Islet precursor cell (in vitro differentiated cells): ENCODE data around the gene HECTD1.
A peak's percentile ranks its signal among the peaks of the same experiment; 100 is the strongest.
"Not testable (repeated sequence)": the region's sequence is repeated elsewhere in the genome, so short reads cannot be mapped to it uniquely, and the experiment has no call there.

ENCODE experiments used
- DNase-seq: peaks from one replicate; pipeline ENCODE4 v3.0.0-alpha.2; 2018

Gene HECTD1

DNA sequence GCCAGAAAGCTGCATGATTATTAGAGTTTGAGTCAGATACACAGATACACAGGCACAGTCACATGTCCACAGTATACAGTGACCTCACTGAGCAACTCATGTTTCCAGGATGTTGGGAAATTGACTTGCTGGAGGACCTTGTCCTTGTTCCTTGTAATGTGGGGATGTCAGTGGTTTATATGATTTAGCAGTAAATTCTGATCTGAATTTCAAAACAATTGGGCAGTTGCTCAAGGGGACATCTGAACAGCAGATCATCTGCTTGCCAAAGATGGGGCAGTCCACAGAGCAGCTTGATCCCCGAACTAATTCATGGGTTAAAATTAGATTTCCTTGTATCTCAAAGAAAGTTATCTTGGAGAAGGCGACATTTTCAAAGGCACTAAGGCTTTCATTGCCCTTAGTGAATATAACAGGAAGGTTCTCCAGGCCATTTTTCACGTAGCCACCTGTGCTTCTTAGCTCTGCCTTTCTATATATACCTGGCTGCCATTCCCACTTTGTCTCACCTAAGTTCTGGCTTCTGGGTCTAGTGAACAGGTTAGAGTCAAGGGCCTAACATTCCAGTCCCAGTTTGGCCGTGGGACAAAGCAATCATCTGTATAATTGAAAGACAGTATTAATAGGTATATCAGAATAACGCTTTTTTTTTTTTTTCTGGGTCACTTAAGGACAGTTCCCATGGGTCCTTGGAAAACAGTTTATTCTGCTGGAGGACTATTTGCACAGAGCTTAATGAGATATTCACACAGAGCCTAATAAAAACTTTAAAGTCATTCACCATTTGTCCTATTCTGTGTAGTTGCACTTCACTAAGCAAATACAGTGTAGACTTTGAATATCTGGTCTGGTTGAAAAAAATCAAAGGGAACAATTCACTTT lies 116.5 kb downstream of the HECTD1 start:
- DNase-seq = no peak

DNA sequence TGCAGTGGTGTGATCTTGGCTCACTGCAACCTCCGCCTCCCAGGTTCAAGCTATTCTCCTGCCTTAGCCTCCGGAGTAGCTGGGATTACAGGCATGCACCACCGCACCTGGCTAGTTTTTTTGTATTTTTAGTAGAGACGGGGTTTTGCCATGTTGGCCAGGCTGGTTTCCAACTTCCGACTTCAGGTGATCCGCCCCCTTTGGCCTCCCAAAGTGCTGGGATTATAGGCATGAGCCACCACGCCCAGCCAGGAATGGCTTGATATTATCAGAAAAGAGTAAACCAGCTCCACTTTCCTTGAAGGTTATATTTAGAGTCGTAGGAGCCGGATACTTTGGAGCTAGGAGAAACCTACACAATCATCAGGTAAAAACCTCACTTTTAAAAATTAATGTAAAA lies 121.1 kb downstream of the HECTD1 start:
- not testable (repeated sequence) for DNase-seq

DNA sequence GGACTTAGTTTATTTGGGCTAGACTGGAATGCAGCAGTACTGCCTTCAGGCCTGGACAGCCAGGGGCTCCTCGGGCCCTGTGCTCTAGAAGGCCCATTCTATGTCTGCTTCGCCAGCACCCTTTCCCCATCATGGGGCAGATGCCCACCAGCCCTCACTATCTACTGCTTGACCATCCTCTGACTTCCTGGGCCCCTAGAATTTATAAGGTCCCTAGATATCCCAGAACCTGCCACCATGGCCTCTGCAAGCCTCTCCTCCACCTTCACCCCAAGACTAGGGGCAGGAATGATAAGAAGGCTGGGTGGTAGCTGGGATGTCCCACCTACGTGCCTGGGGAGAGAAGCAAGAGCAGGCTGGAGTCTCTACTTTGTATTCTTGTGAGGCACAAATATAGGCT lies 122.6 kb downstream of the HECTD1 start:
- no peak for DNase-seq

DNA sequence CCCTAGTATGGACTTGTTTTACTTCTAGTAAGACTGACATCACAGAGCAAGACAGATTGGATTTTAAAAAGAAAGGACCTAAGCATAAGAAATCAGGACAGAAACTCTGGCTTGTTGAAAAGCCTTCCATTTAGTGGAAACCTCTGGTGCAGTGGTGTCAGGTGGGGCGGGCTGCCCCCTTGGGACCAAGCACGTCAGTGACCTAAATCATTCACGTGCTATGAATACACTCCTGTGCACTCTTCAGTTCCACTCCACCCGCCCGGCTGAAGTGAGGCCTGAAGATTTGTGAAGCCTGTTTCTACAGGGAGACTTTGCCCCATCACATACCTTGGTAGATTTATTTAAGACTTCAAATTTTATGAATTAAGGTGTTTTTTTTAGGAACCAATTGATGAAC lies 123.2 kb downstream of the HECTD1 start:
- DNase-seq = no peak

DNA sequence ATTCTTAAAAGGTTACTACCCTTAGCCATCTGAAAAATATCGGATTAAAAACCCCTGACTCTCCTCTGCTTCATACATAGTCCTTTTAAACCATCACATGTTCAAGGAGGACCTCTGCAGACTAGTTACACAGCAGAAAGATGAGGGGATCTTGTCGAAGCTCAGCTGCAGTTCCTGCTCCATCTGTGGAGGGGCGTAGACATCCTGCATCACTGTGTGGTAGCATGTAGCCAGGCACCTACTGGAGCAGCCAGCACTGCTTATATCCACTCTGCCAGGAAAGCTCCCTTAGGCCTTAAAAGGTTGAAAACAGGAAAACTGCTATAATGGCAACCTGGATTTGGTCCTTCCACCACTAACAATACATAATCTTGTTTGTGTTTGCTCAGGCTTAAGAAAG lies 123.8 kb downstream of the HECTD1 start:
- DNase-seq = no peak

DNA sequence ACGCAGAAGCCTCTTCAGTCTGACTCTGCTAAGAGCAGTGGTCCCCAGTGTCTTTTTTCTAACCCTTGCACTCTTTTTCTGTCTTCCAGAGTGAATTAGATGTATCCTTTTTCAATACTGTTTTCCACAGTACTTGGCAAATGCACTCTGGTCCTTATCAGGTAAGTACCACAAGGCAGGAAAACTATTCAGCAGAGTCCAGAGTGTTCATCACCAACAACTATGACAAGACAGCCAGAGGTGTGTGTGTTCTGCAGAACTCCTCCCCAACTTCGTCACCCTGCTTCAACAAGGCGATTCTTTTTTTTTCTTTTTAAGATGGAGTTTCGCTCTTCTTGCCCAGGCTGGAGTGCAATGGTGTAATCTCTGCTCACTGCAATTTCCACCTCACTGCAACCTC lies 127.1 kb downstream of the HECTD1 start:
- DNase-seq = no peak

DNA sequence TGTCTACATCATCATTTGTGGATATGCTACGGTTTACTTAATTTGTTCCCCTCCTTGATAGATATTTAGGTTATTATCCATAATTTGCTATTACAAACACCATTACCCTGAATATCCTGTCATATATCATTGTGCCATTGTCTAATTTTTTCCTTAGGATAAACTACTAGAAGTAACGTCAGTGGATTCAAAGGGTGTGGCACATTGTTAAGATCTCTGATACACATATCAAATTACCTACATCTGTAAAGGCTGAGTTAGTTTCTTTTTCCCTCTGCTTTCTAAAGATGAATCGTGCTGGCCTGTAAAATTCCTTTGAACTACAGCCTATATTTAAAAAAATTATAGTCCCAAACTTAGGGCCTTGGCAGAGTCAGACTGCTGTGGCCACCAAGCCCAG lies 127.5 kb downstream of the HECTD1 start:
- DNase-seq = no peak

DNA sequence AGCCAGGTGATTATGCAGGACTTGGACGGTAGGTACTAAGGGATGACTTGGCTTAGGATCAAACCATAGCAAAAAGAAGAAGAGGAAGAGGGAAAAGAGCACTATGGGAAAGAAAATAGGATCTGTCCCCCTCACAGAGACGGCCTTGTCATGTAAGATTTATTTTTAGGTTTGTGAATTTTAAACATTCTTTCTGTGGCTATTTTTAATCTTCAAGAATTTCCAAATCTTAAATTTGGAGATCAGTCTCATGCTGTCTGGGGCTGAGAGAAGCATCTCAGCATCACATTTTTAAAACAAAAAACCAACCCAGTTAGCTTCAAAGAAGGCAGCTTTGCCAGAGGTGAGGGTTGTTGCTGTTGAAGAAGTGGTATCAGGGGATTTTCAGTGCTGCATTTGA lies 128.8 kb downstream of the HECTD1 start:
- DNase-seq = no peak

DNA sequence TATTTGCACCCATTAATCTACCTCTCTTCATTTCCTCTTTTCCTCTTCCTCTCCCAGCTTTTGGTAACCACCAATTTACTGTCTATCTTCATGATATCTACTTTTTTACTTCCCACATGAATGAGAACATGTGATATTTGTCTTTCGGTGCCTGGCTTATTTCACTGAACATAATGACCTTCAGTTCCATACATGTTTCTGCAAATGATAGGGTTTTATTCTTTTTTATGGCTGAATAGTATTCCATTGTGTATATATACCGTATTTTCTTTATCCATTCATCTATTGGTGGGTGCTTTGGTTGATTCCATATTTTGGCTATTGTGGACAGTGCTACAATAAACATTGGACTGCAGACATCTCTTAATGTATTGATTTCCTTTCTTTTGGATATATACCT lies 132.4 kb downstream of the HECTD1 start:
- DNase-seq = no peak

DNA sequence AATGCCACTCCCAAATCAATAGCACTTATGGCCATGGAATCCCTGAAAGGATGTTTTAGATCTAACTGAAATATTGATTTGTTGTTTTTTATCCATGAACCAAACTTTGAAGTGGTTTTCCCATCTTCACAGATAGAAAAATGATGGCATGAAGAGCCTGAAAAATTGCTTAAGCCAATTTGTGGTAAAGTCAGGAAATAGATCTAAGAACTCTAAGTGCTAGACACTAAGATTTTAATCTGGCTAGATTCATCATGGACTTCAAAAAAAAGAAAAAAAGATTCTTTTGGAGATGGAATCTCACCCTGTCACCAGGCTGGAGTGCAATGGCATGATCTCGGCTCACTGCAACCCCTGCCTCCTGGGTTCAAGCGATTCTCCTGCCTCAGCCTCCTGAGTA lies 136.4 kb downstream of the HECTD1 start:
- DNase-seq = no peak

DNA sequence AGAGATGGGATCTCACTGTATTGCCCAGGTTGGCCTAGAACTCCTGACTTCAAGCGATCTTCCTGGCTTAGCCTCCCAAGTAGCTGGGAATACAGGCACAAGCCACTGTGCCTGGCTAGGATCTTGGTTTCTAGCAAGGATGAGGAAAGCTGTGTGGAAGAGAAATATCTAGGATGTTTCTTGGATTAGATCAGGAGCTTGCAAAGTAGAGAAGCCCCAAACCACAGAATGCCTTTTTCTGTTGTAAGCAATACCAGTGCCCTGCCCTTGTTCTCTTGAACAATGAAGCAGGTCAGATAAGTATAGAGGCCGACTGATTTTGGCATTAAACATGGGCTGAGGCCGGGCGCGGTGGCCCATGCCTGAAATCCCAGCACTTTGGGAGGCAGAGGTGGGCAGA lies 137.2 kb downstream of the HECTD1 start:
- peak; percentile 76 for DNase-seq

DNA sequence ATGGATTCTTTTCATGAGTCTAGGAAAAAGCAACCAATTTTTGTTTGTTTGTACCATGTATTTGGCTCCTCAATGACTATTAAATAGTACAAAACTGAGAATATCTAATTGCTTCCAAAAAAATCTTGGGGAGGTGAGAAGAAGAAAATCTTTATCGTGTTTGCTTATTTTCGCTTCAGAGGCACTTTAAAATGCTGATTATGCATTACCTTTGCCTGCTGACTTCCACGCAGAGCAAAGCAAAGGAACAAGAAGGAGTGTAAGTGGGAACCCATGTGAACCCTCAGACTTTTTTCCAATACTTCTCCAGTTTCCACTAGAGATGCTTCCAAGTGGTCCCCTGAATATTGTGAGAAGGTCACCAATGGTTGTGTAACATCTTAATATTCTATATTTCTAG lies 138.2 kb downstream of the HECTD1 start:
- DNase-seq = no peak

DNA sequence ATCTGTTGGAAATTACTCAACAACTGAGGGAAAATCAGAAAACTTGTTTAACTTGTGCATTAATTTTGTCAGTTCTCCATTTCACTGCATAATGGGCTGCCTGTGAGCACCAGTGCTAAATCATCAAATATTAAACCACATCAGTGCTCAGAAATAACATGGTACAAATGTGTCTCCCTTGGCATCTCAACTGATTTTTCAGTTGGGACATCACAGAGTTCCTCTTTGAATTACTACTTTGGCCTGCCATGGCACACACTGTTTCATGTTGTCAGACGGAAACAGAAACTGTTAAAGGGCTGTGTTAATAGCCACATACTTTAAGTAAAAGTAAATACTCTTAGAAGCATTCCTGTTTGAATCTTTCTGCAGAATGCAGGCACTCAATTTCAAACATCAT lies 139.4 kb downstream of the HECTD1 start:
- DNase-seq = no peak

DNA sequence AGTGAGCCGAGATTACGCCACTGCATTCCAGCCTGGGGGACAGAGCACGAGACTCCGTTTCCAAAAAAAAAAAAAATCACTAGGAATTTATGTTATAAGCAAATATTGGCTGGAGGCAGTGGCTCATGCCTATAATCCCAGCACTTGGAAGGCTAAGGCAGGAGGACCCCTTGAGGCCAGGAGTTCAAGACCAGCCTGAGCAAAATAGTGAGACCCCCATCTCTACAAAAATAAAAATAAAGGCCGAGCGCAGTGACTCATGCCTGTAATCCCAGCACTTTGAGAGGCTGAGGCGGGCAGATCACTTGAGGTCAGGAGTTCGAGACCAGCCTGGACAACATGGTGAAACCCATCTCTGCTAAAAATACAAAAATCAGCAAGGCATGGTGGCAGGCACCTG lies 144.7 kb downstream of the HECTD1 start:
- DNase-seq = not testable (repeated sequence)

DNA sequence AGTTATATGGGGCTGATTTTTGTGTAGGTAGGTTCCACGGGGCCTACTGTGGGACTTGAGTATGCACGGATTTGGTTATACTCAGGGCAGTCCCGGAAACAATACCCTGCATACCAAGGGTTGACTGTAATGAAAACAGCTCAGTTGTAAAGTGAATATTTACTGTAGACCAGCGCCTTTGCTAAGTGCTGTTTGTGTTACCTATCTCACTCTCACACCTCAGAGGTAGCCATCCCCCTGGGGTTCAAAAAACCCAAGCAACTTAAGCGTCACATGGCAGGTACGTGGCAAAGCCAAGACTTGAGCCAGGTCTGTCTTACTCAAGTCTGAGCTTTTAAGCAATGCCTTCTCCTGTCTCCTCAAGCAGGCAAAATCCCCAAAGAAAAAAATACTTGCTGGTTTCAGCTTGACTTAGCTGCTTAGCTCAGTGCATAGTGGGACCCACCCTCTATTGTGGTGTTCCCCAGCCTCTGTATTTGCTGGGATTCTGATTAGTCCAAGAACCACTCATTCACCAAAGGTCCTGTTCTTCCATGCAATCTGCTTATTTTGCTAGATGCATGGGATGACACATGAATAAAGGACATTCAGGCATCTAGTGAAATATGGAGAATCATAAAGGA lies 147.2 kb downstream of the HECTD1 start:
- no peak for DNase-seq

DNA sequence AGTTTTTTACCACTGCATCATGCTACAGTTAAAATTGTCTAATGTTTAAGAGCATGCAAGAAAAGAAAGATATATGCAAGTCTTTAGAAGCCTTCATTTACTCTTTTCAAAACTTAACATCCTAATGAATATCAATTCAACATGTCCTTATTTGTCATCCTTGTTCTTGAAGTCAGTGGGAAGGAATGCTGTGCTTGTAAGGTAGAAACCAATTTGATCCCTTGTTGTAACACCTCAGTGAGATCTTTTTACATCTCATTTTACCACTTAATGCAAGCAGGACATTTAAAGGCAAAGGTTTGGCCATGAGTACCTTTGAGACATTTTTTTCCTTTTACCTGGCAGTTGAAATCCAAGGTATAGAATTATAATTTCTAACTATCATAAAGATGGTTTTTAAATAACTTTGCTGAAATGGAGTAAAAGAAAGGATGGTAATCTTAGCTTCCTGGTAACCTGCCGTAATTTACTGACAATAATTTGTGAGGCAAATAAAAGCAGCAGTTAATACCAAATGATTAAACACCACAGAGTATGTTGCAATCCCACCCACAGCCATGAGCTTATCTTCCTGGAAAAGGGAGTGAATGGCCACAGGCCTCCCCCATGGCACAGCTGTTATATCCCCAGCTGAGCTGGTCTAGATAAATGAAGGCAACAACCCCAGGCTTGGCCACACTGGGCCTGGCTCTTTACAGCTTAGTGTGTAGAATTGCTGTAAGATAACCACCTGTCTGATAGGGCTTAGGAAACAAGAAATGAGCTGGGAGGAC lies 148.3 kb downstream of the HECTD1 start:
- DNase-seq = no peak

DNA sequence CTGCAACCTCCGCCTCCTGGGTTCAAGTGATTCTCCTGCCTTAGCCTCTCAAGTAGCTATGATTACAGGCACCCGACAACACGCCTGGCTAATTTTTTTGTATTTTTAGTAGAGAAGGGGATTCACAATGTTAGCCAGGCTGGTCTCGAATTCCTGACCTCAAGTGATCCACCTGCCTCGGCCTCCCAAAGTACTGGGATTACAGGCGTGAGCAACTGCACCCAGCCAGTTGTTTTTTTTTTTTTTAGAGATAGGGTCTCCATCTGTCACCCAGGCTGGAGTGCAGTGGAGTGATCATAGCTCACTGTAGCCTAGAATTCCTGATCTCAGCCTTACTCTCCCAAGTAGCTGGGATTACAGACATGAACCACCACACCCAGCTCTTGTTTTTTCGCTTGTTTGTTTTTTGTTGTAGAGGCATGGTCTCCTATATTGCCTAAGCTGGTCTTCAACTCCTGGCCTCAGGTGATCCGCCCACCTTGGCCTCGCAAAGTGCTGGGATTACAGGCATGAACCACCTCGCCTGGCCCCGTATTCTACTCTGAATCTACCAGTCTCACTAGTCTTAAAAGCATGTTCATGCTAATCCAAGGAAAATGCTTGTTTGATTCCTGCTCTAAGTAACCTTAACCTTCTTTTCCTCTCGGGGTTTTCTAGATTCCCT lies 149.8 kb downstream of the HECTD1 start:
- DNase-seq = no peak

DNA sequence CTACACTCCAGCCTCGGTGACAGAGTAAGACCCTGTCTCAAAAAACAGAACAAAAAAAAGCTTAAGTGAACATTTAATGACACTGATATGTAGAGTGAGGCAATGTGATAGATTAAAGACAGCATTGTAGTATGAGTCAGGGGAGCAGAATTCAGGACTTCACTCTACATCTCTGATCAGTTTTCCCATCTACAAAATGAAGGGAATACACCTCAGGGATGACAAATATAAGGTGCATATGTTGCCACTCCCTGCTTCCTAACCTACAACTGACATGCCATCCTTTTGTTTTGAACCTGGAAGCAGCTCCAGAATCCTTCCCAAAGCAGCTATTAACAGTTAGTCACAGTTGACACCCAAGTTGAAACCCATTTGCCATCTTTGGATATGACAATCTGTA lies 150.6 kb downstream of the HECTD1 start:
- DNase-seq = no peak

DNA sequence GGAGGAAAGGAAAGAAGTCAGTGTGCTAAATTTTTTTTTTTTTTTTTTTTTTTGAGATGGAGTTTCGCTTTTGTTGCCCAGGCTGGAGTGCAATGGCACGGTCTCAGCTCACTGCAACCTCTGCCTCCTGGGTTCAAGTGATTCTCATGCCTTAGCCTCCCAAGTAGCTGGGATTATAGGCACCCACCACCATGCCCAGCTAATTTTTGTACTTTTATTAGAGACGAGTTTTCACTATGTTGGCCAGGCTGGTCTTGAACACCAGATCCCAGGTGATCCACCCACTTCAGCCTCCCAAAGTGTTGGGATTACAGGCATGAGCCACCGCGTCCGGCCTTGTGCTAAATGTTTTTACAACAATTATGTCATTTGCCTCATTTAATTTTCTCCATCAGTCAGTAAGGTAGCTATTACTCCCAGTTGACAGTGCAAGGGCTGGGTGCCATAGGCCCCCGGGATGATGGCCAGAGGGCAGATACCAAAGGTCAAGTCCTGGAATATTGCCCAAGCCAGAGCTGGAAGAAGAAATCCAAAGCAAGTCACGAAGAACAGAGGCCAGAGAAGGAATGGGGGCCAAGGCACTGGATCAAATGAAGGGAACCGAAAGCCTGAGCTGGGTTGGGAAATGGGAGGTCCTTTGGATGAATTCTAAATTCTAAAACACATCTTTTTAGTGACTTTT lies 154.5 kb downstream of the HECTD1 start:
- not testable (repeated sequence) for DNase-seq

DNA sequence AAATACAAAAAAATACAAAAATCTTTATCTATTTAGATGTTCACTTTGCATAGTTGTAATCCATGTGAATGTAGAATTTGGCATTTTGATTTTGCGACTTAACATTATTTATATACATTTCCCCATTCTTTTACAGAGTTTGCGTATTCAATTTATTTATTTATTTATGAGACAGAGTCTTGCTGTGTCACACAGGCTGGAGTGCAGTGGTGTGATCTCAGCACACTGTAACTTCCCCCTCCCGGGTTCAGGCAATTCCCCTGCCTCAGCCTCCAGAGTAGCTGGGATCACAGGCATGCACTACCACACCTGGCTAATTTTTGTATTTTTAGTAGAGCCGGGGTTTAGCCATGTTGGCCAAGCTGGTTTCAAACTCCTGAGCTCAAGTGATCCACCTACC lies 156.1 kb downstream of the HECTD1 start:
- no peak for DNase-seq

DNA sequence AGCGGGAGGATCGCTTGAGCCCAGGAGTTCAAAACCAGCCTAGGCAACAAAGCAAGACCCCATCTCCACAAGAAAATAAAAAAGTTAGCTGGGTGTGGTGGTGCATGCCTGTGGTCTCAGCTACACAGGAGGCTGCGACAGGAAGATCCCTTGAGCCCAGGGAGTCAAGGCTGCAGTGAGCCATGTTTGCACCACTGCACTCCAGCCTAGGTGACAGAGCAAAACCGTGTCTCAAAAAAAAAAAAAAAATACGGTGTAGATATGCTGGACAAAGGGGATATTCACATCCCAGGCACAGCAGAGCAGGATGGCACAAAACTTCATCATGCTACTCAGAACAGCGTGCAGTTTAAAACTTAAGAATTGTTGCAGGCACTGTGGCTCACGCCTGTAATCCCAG lies 156.6 kb downstream of the HECTD1 start:
- DNase-seq = no peak
